ENCODE measurements around the gene IGIP. TPM values are rescaled to one million over a fixed set of nuclear protein-coding genes. Genes with fewer than 3 reads are reported as not detected.

Gene IGIP
- total and polyA plus RNA-seq, 4 donors = 2.3 to 11.8 (median 3.7) TPM

DNA sequence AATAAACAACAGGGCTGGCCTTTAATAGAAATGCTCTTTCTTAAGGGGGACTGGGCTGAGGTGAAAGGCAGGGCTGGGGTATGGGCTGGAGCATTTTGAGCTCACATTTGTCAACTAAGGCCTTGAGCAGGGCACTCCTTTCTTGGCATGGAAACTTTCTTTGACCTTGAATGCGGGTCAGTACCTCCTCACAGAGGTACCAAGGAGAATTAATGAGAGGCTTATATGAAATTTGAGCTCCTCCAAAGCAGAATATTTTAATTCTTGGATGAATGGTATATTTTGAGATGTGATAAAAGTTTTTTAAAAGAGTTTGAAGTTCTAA, 52.3 kb downstream of the IGIP start:
- TF ChIP-seq TAF1 (conservative IDR thresholded peaks at IDR 0.05) (no peak), HNF4G (IDR thresholded peaks at IDR 0.05) (no peak), SP1 (IDR thresholded peaks at IDR 0.05) (no peak), HNF4A (conservative IDR thresholded peaks at IDR 0.05) (no peak), RAD21 (IDR thresholded peaks at IDR 0.05) (no peak), GABPA (IDR thresholded peaks at IDR 0.05 in 1 of 2, conservative IDR thresholded peaks at IDR 0.05 in 1 of 2) (no peak), RXRA (IDR thresholded peaks at IDR 0.05) (no peak), FOXA2 (IDR thresholded peaks at IDR 0.05) (no peak), ATF3 (IDR thresholded peaks at IDR 0.05) (no peak), NR2F2 (IDR thresholded peaks at IDR 0.05) (no peak)
- TF ChIP-seq, protein P1, sequence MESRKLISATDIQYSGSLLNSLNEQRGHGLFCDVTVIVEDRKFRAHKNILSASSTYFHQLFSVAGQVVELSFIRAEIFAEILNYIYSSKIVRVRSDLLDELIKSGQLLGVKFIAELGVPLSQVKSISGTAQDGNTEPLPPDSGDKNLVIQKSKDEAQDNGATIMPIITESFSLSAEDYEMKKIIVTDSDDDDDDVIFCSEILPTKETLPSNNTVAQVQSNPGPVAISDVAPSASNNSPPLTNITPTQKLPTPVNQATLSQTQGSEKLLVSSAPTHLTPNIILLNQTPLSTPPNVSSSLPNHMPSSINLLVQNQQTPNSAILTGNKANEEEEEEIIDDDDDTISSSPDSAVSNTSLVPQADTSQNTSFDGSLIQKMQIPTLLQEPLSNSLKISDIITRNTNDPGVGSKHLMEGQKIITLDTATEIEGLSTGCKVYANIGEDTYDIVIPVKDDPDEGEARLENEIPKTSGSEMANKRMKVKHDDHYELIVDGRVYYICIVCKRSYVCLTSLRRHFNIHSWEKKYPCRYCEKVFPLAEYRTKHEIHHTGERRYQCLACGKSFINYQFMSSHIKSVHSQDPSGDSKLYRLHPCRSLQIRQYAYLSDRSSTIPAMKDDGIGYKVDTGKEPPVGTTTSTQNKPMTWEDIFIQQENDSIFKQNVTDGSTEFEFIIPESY (IDR thresholded peaks at IDR 0.05) = no peak
- TF ChIP-seq, protein P2, sequence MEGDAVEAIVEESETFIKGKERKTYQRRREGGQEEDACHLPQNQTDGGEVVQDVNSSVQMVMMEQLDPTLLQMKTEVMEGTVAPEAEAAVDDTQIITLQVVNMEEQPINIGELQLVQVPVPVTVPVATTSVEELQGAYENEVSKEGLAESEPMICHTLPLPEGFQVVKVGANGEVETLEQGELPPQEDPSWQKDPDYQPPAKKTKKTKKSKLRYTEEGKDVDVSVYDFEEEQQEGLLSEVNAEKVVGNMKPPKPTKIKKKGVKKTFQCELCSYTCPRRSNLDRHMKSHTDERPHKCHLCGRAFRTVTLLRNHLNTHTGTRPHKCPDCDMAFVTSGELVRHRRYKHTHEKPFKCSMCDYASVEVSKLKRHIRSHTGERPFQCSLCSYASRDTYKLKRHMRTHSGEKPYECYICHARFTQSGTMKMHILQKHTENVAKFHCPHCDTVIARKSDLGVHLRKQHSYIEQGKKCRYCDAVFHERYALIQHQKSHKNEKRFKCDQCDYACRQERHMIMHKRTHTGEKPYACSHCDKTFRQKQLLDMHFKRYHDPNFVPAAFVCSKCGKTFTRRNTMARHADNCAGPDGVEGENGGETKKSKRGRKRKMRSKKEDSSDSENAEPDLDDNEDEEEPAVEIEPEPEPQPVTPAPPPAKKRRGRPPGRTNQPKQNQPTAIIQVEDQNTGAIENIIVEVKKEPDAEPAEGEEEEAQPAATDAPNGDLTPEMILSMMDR (IDR thresholded peaks at IDR 0.05; ENCODE audit: low read depth, low read length, missing input control) = no peak
- TF ChIP-seq, protein P3, sequence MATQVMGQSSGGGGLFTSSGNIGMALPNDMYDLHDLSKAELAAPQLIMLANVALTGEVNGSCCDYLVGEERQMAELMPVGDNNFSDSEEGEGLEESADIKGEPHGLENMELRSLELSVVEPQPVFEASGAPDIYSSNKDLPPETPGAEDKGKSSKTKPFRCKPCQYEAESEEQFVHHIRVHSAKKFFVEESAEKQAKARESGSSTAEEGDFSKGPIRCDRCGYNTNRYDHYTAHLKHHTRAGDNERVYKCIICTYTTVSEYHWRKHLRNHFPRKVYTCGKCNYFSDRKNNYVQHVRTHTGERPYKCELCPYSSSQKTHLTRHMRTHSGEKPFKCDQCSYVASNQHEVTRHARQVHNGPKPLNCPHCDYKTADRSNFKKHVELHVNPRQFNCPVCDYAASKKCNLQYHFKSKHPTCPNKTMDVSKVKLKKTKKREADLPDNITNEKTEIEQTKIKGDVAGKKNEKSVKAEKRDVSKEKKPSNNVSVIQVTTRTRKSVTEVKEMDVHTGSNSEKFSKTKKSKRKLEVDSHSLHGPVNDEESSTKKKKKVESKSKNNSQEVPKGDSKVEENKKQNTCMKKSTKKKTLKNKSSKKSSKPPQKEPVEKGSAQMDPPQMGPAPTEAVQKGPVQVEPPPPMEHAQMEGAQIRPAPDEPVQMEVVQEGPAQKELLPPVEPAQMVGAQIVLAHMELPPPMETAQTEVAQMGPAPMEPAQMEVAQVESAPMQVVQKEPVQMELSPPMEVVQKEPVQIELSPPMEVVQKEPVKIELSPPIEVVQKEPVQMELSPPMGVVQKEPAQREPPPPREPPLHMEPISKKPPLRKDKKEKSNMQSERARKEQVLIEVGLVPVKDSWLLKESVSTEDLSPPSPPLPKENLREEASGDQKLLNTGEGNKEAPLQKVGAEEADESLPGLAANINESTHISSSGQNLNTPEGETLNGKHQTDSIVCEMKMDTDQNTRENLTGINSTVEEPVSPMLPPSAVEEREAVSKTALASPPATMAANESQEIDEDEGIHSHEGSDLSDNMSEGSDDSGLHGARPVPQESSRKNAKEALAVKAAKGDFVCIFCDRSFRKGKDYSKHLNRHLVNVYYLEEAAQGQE (IDR thresholded peaks at IDR 0.05) = no peak
- no peaks in the 10 kb centered on the region for H3K9me3 ChIP-seq (ENCODE audit: control insufficient read depth in 4 of 4, low read length in 3 of 4)
- no peaks in the 10 kb centered on the region for H3K27me3 ChIP-seq (ENCODE audit: control insufficient read depth in 4 of 4, insufficient read depth in 4 of 4, low read length in 3 of 4)
- H3K27ac ChIP-seq (ENCODE audit: low read depth in 1 of 2, low read length in 2 of 2) = no peak overlapping the region
- no peak for DNase-seq (ENCODE audit: low spot score)
- no peak overlapping the region for H3K4me3 ChIP-seq (ENCODE audit: low read depth in 1 of 3, low read length in 3 of 3)
- no peak overlapping the region for H3K9ac ChIP-seq (ENCODE audit: low read depth in 1 of 2, low read length in 2 of 2)
- peaks cover 8 to 25% (median 10%) of the 10 kb centered on the region in 4 donors for H3K4me1 ChIP-seq (ENCODE audit: control insufficient read depth in 4 of 4, insufficient read depth in 4 of 4, low read length in 3 of 4)
- WGBS = 74% methylated on average over 1 of the region's 1 CpG
- H3K36me3 ChIP-seq (ENCODE audit: control insufficient read depth in 4 of 4, insufficient read depth in 3 of 4, low read depth in 1 of 4, low read length in 3 of 4) = no peaks in the 10 kb centered on the region

- Histone ChIP-seq H3K4me3 (ENCODE audit: low read depth in 1 of 3, low read length in 3 of 3) (no peak overlapping the region), H3K9ac (ENCODE audit: low read depth in 1 of 2, low read length in 2 of 2) (no peak overlapping the region), H3K9me3 (ENCODE audit: control insufficient read depth in 4 of 4, low read length in 3 of 4) (no peaks in the 10 kb centered on the region), H3K27me3 (ENCODE audit: control insufficient read depth in 4 of 4, insufficient read depth in 4 of 4, low read length in 3 of 4) (no peaks in the 10 kb centered on the region), H3K4me1 (ENCODE audit: control insufficient read depth in 4 of 4, insufficient read depth in 4 of 4, low read length in 3 of 4) (peaks cover 8 to 25% (median 10%) of the 10 kb centered on the region in 4 donors), H3K27ac (ENCODE audit: low read depth in 1 of 2, low read length in 2 of 2) (no peak overlapping the region), H3K36me3 (ENCODE audit: control insufficient read depth in 4 of 4, insufficient read depth in 3 of 4, low read depth in 1 of 4, low read length in 3 of 4) (no peaks in the 10 kb centered on the region)
- DNase-seq (ENCODE audit: low spot score) = no peak
- TF ChIP-seq YY1 (IDR thresholded peaks at IDR 0.05) = no peak
- WGBS = 83% methylated on average over 6 of the region's 6 CpGs
These were observed 52.9 kb downstream of the IGIP start for GRCh38 chr5:140178482-140179116.

Other genes starting within 250 kb of the IGIP start
- gene NRG2, start 82.6 kb upstream of the IGIP start, total RNA-seq = under 1 TPM in 1 of 2 donors, not detected in 1; 0.08 TPM
- under 1 TPM in 1 of 2 donors, not detected in 1; 0.07 TPM for gene NRG2, start 82.6 kb upstream of the IGIP start, polyA plus RNA-seq
- gene PURA, start 11.8 kb upstream of the IGIP start, total RNA-seq = 10 to 100 TPM in 1 of 2 donors, 1 to 10 TPM in 1; 6.9 to 14.7 TPM
- gene PURA, start 11.8 kb upstream of the IGIP start, polyA plus RNA-seq = 1 to 10 TPM; 2.8 to 4.3 TPM
- gene CYSTM1, start 49.3 kb downstream of the IGIP start, total RNA-seq = 10 to 100 TPM in 1 of 2 donors, 1 to 10 TPM in 1; 8.1 to 15.6 TPM
- 10 to 100 TPM; 31.1 to 45.7 TPM for gene CYSTM1, start 49.3 kb downstream of the IGIP start, polyA plus RNA-seq
- gene PFDN1, start 177.2 kb downstream of the IGIP start, total RNA-seq = 10 to 100 TPM; 14.0 to 21.8 TPM
- gene PFDN1, start 177.2 kb downstream of the IGIP start, polyA plus RNA-seq = 10 to 100 TPM; 19.6 to 30.8 TPM
- gene HBEGF, start 220.7 kb downstream of the IGIP start, total RNA-seq = 1 to 10 TPM in 1 of 2 donors, under 1 TPM in 1; 0.65 to 1.0 TPM
- under 1 TPM; 0.60 to 0.90 TPM for gene HBEGF, start 220.7 kb downstream of the IGIP start, polyA plus RNA-seq
- not detected for gene SLC4A9, start 234.3 kb downstream of the IGIP start, total RNA-seq
- gene SLC4A9, start 234.3 kb downstream of the IGIP start, polyA plus RNA-seq = not detected

Data from liver (tissue), 9 donors.